ENCODE data around the gene STAB2.
"Not testable (repeated sequence)": the region's sequence is repeated elsewhere in the genome, so short reads cannot be mapped to it uniquely, and the experiment has no call there.

The STAB2 gene

GRCh38 chr12:103589517-103589916, 2.4 kb downstream of the STAB2 start:
- FAIRE-seq, result no peak

- FAIRE-seq, result no peak
Observed at GRCh38 chr12:103590271-103590670, 3.2 kb downstream of the STAB2 start.

- no peak for FAIRE-seq
Observed at GRCh38 chr12:103596981-103597380, 9.9 kb downstream of the STAB2 start.

GRCh38 chr12:103599274-103599673, 12.2 kb downstream of the STAB2 start:
- FAIRE-seq, result no peak

- no peak for FAIRE-seq
Observed at GRCh38 chr12:103600967-103601728, 14.1 kb downstream of the STAB2 start.

GRCh38 chr12:103620395-103620794, 33.3 kb downstream of the STAB2 start:
- no peak for FAIRE-seq

- no peak for FAIRE-seq
Observed at GRCh38 chr12:103623716-103624115, 36.6 kb downstream of the STAB2 start.

- FAIRE-seq, result no peak
Observed at GRCh38 chr12:103626498-103626897, 39.4 kb downstream of the STAB2 start.

GRCh38 chr12:103627189-103627855, 40.2 kb downstream of the STAB2 start:
- no peak for FAIRE-seq

GRCh38 chr12:103632554-103633216, 45.6 kb downstream of the STAB2 start:
- FAIRE-seq, result no peak

- FAIRE-seq, result no peak
Observed at GRCh38 chr12:103634732-103635131, 47.7 kb downstream of the STAB2 start.

- no peak for FAIRE-seq
Observed at GRCh38 chr12:103635419-103635818, 48.3 kb downstream of the STAB2 start.

- FAIRE-seq, result no peak
Observed at GRCh38 chr12:103637021-103637420, 49.9 kb downstream of the STAB2 start.

GRCh38 chr12:103637429-103637828, 50.4 kb downstream of the STAB2 start:
- FAIRE-seq, result no peak

- FAIRE-seq, result no peak
Observed at GRCh38 chr12:103639983-103640382, 52.9 kb downstream of the STAB2 start.

- FAIRE-seq, result no peak
Observed at GRCh38 chr12:103640410-103640809, 53.3 kb downstream of the STAB2 start.

GRCh38 chr12:103640831-103641230, 53.8 kb downstream of the STAB2 start:
- FAIRE-seq, result no peak

- no peak for FAIRE-seq
Observed at GRCh38 chr12:103642240-103642864, 55.3 kb downstream of the STAB2 start.

GRCh38 chr12:103645202-103645601, 58.1 kb downstream of the STAB2 start:
- no peak for FAIRE-seq

- FAIRE-seq, result no peak
Observed at GRCh38 chr12:103647267-103647666, 60.2 kb downstream of the STAB2 start.

GRCh38 chr12:103652808-103653207, 65.7 kb downstream of the STAB2 start:
- no peak for FAIRE-seq

- not testable (repeated sequence) for FAIRE-seq
Observed at GRCh38 chr12:103653568-103654173, 66.6 kb downstream of the STAB2 start.

- no peak for FAIRE-seq
Observed at GRCh38 chr12:103654816-103655215, 67.7 kb downstream of the STAB2 start.

Data from A204.1 (cell line).